Gastroesophageal sphincter (tissue), 3 donors: ENCODE data around the gene DNAH17.

ENCODE experiments used
- EP300 ChIP-seq: sonication (generic); formaldehyde crosslinking; IDR thresholded peaks from one replicate; pipeline ENCODE4 v1.6.1; 2017; ENCODE audit warnings: antibody characterized with exemption, mild to moderate bottlenecking
- POLR2A ChIP-seq, 2 donors: fragments of 450-650 bp; IDR thresholded peaks; one replicate each; pipeline ENCODE4 v1.6.1; 2017; ENCODE audit warnings: antibody characterized with exemption in 2 of 2, mild to moderate bottlenecking in 2 of 2, moderate library complexity in 1 of 2
- POLR2AphosphoS5 ChIP-seq: sonication (generic); formaldehyde crosslinking; IDR thresholded peaks from one replicate; pipeline ENCODE4 v1.6.1; 2017; ENCODE audit warnings: antibody characterized with exemption
- TF ChIP-seq, protein P1 (sequence below), 4 experiments: fragments of 200-600 bp in 2 of 4; fragments of 450-650 bp in 2 of 4; sonication (generic) in 1 of 4; IDR thresholded peaks; one replicate each; pipeline ENCODE4 v1.5.1; 2017 to 2019; ENCODE audit warnings: antibody characterized with exemption in 4 of 4, mild to moderate bottlenecking in 2 of 4, moderate library complexity in 2 of 4

DNA sequence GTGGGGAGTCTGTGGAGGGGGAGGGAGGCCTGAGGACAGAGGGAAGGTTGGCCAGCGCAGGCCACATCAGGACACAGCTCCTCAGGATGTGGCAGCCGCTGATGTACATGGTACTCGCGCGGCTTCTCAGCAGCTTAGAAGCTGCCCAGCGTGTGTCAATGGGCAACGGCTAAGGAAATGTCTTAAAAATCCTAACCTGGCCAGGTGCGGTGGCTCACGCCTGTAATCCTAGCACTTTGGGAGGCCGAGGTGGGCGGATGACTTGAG, 145.6 kb downstream of the DNAH17 start:
- TF ChIP-seq, protein P1, sequence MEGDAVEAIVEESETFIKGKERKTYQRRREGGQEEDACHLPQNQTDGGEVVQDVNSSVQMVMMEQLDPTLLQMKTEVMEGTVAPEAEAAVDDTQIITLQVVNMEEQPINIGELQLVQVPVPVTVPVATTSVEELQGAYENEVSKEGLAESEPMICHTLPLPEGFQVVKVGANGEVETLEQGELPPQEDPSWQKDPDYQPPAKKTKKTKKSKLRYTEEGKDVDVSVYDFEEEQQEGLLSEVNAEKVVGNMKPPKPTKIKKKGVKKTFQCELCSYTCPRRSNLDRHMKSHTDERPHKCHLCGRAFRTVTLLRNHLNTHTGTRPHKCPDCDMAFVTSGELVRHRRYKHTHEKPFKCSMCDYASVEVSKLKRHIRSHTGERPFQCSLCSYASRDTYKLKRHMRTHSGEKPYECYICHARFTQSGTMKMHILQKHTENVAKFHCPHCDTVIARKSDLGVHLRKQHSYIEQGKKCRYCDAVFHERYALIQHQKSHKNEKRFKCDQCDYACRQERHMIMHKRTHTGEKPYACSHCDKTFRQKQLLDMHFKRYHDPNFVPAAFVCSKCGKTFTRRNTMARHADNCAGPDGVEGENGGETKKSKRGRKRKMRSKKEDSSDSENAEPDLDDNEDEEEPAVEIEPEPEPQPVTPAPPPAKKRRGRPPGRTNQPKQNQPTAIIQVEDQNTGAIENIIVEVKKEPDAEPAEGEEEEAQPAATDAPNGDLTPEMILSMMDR (IDR thresholded peaks at IDR 0.05), result no peak
- no peak for TF ChIP-seq POLR2A (IDR thresholded peaks at IDR 0.05)
- TF ChIP-seq EP300, result no peak
- TF ChIP-seq POLR2AphosphoS5, result no peak
